Measurements from ENCODE around the gene LCP1.

DNA sequence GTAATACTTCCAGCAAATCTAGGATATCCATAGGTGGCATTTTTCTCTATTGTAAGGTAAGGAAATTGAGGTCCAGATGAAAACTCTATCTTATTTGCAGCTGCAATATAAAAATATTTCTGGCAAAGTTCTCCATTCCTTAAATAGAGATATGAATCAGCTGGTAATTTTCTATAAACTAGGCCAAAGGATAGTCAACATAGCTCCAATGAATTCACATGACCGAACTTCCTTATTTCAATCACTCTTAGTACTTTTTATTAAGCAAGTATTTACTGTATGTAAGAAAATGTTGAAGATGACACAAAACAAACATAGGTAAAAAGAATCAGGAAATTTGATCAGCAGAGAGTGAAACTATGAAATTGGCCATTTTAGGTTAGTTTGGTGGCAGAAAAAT lies 13.0 kb upstream of the LCP1 start:
- TF ChIP-seq, protein P1, sequence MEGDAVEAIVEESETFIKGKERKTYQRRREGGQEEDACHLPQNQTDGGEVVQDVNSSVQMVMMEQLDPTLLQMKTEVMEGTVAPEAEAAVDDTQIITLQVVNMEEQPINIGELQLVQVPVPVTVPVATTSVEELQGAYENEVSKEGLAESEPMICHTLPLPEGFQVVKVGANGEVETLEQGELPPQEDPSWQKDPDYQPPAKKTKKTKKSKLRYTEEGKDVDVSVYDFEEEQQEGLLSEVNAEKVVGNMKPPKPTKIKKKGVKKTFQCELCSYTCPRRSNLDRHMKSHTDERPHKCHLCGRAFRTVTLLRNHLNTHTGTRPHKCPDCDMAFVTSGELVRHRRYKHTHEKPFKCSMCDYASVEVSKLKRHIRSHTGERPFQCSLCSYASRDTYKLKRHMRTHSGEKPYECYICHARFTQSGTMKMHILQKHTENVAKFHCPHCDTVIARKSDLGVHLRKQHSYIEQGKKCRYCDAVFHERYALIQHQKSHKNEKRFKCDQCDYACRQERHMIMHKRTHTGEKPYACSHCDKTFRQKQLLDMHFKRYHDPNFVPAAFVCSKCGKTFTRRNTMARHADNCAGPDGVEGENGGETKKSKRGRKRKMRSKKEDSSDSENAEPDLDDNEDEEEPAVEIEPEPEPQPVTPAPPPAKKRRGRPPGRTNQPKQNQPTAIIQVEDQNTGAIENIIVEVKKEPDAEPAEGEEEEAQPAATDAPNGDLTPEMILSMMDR (IDR thresholded peaks at IDR 0.05; ENCODE audit: low read length), result no peak
- no peak for TF ChIP-seq EZH2 (IDR thresholded peaks at IDR 0.05; ENCODE audit: borderline replicate concordance, low read length)
